Erythroblast (primary cell): ENCODE data around the gene CDC20.
A peak's percentile ranks its signal among the peaks of the same experiment; 100 is the strongest.

ENCODE experiments used
- DNase-seq, 2 experiments: peaks; one replicate each; lab custom pipeline; 2025; lab: John Stamatoyannopoulos, UW
- GATA1 ChIP-seq: IDR thresholded peaks from 2 replicates; pipeline ENCODE4 v1.6.1; 2011; ENCODE audit warnings: low read depth, mild to moderate bottlenecking, control low read depth, low read length, moderate library complexity
- POLR2A ChIP-seq: IDR thresholded peaks from 2 replicates; pipeline ENCODE4 v1.6.1; 2011; ENCODE audit warnings: mild to moderate bottlenecking, low read length

The CDC20 gene

DNA sequence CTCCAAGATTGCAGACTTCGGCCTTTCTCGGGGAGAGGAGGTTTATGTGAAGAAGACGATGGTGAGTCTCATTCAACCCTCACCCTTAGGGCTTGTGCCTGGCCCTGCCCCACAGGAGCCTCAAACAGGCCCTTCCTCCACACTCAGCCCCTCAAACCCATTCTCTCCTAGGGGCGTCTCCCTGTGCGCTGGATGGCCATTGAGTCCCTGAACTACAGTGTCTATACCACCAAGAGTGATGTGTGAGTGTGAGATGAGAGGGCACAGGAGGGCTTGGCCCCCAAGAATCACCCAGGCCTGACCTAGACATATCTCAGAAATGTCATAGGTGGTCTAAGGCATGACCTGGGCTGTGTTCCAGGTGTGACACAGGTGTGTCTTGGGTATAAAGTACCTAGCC, 39.5 kb upstream of the CDC20 start:
- DNase-seq: no peak
- no peak for TF ChIP-seq GATA1
- TF ChIP-seq POLR2A: no peak

- DNase-seq: no peak
- no peak for TF ChIP-seq POLR2A
- TF ChIP-seq GATA1: no peak
These were observed 39.0 kb upstream of the CDC20 start for GRCh38 chr1:43319766-43320165.

DNA sequence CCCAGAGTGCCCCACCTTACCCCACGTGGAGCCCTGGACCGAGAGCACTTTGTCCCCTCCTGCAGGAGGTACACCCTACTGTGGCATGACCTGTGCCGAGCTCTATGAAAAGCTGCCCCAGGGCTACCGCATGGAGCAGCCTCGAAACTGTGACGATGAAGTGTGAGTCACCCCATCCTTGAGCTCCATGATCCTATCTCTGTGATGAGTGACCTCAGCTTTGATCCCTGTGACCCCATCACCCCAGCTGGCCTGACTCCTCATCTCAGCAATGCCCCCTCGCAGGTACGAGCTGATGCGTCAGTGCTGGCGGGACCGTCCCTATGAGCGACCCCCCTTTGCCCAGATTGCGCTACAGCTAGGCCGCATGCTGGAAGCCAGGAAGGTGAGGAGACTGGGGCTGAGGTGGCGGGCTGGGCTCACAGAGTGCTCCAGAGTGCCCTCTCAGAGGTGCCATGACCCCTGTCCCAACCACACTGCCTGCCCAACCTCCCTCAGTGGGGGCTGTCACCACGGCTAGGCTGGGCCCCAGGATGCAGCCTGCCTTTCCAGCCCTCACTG, 37.4 kb upstream of the CDC20 start:
- no peak for TF ChIP-seq POLR2A
- no peak for TF ChIP-seq GATA1

GRCh38 chr1:43322506-43322905, 36.3 kb upstream of the CDC20 start:
- TF ChIP-seq POLR2A (no peak), GATA1 (no peak)
- DNase-seq: no peak

More for the DNA sequence above, 37.4 kb upstream of the CDC20 start:
- DNase-seq: peak in 1 of 2 experiments; percentile 29

- no peak for DNase-seq
- TF ChIP-seq GATA1: no peak
- TF ChIP-seq POLR2A: no peak
These were observed 34.0 kb upstream of the CDC20 start for GRCh38 chr1:43324810-43325209.

GRCh38 chr1:43325381-43325780, 33.4 kb upstream of the CDC20 start:
- no peak for DNase-seq
- TF ChIP-seq GATA1: no peak
- TF ChIP-seq POLR2A: no peak

DNA sequence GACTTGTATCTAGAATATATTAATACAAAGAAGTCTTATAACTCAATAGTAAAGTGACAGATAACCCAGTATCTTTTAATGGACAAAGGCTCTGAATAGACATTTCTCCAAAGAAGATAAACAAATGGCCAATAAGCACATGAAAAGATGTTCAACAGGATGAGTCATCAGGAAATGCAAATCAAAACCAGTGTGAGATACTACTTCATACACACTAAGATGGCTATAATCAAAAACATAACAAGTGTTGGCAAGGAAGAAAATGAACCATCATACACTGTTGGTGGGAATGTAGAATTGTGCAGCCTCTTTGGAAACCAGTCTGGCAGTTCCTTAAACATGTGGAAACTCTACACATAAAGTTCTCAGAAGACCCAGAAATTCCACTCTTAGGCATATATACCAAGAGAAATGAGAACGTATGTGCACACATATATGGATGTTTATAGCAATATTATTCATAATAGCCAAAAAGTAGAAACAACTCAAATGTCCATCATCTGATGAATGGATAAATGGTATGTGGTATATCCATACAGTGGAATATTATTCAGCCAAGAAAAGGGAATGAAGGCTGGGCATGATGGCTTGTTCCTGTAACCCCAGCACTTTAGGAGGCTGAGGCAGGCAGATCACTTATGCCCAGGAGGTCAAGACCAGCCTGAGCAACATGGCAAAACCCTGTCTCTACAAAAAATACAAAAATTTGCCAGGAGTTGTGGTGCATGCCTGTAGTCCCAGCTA, 31.1 kb upstream of the CDC20 start:
- no peak for DNase-seq

GRCh38 chr1:43329995-43330751, 28.6 kb upstream of the CDC20 start:
- DNase-seq: peak; percentile 84

More for the DNA sequence above, 31.1 kb upstream of the CDC20 start:
- no peak for TF ChIP-seq POLR2A
- TF ChIP-seq GATA1: no peak

GRCh38 chr1:43331688-43332087, 27.1 kb upstream of the CDC20 start:
- no peak for DNase-seq
- TF ChIP-seq POLR2A (no peak), GATA1 (no peak)

More at GRCh38 chr1:43329995-43330751, 28.6 kb upstream of the CDC20 start:
- TF ChIP-seq GATA1: no peak
- TF ChIP-seq POLR2A: no peak

DNA sequence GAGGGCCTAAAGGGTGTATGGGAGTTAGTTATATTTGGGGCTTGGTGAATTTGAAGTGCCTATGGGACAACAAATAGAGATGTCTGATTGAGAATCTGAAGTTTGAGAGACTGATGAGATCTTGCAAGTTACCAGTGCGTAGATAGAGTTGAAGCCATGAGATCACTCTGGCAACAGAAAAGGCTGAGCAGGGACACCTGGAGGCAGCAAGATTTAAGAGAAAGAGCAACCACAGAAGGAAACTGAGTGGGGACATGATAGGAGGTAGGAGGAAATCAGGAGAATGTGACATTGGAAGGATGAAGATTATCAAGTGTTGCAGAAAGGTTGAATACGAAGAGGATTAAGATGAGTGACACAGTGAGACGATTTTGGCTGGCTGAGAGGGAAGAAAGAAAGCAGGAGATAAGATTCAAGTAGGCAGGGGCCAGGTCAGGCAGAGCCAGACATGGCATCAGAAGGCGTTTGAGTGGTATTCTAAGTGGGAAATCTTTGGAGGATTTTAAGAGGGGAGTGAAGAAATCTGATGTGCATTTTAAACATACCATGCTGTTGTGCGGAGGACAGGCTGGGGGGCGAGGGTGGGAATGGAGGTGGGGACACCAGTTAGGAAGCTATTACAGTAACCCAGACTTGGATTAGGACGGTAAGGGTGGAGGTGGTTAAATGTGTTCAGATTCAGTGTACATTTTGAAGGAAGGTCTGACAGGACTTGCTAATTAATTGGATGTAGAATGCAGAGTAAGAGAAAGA, 24.2 kb upstream of the CDC20 start:
- TF ChIP-seq GATA1 (no peak), POLR2A (no peak)
- DNase-seq: no peak

GRCh38 chr1:43337588-43337987, 21.2 kb upstream of the CDC20 start, which contains the start of gene MPL:
TSS of gene MPL (plus strand) at chr1:43337818. CDS start at chr1:43337849, 31 bp downstream.
- TF ChIP-seq POLR2A: no peak
- no peak for TF ChIP-seq GATA1
- DNase-seq: no peak

DNA sequence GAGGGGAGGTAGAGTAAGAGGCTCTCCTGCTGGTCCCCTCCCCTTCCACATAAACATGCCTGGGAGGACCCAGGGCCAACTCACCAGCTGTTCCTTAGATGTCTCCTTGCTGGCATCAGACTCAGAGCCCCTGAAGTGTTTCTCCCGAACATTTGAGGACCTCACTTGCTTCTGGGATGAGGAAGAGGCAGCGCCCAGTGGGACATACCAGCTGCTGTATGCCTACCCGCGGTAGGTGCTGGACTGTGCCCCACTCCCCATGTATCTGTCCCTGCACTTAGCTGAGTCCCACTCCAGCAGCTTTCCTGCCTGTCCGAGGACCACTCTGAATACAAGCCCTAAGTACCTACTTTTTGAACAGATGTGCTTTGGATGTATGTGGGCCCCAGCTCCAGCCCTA, 20.8 kb upstream of the CDC20 start:
- no peak for DNase-seq
- no peak for TF ChIP-seq GATA1
- no peak for TF ChIP-seq POLR2A

GRCh38 chr1:43339584-43340232, 19.1 kb upstream of the CDC20 start:
- no peak for DNase-seq
- TF ChIP-seq GATA1: no peak
- no peak for TF ChIP-seq POLR2A
